OCI-LY1 (cell line): ENCODE measurements around the gene ABTB2.

ENCODE experiments used
- H2AFZ ChIP-seq: fragments of 200-600 bp; sonication (generic), shearing (Covaris generic); 2 replicates; pipeline ENCODE4 v1.6.0; 2014; ENCODE audit warnings: antibody characterized with exemption, mild to moderate bottlenecking, low read length
- H3F3A ChIP-seq: fragments of 200-600 bp; sonication (generic), shearing (Covaris generic); 2 replicates; pipeline ENCODE4 v1.6.0; 2014; ENCODE audit warnings: mild to moderate bottlenecking, antibody characterized with exemption, low read length, moderate library complexity; ENCODE audit not compliant: insufficient read depth
- H3K27ac ChIP-seq: fragments of 200-600 bp; sonication (generic); 2 replicates; pipeline ENCODE4 v1.5.1; 2014; ENCODE audit warnings: low read length, mixed run types, mild to moderate bottlenecking, low read depth; ENCODE audit not compliant: poor library complexity, severe bottlenecking
- H3K27me3 ChIP-seq: fragments of 200-600 bp; sonication (generic); 2 replicates; pipeline ENCODE4 v1.6.0; 2014; ENCODE audit warnings: antibody characterized with exemption, mild to moderate bottlenecking, low read length, moderate library complexity; ENCODE audit not compliant: insufficient read depth
- H3K36me3 ChIP-seq: fragments of 200-600 bp; sonication (generic); 2 replicates; pipeline ENCODE4 v1.6.1; 2014; ENCODE audit warnings: mild to moderate bottlenecking, antibody characterized with exemption, low read length, moderate library complexity, mixed read lengths; ENCODE audit not compliant: insufficient read depth
- H3K4me1 ChIP-seq: fragments of 200-600 bp; sonication (generic); 2 replicates; pipeline ENCODE4 v1.5.1; 2014; ENCODE audit warnings: mild to moderate bottlenecking, low read length, moderate library complexity; ENCODE audit not compliant: insufficient read depth, severe bottlenecking
- H3K4me2 ChIP-seq: fragments of 200-600 bp; sonication (generic), shearing (Covaris generic); 2 replicates; pipeline ENCODE4 v1.6.1; 2014; ENCODE audit warnings: low read length
- H3K4me3 ChIP-seq: fragments of 200-600 bp; sonication (generic); 2 replicates; pipeline ENCODE4 v1.5.1; 2014; ENCODE audit warnings: low read length, low read depth, mild to moderate bottlenecking, mixed read lengths; ENCODE audit not compliant: poor library complexity, severe bottlenecking
- H3K79me2 ChIP-seq: fragments of 200-600 bp; shearing (Covaris generic); 2 replicates; pipeline ENCODE4 v1.6.1; 2016; ENCODE audit warnings: mixed run types, low read length, mixed read lengths; ENCODE audit not compliant: insufficient read depth
- H3K9ac ChIP-seq: fragments of 200-600 bp; sonication (generic), shearing (Covaris generic); 2 replicates; pipeline ENCODE4 v1.6.1; 2014; ENCODE audit warnings: mild to moderate bottlenecking, low read length, mixed read lengths
- H3K9me2 ChIP-seq: fragments of 200-600 bp; sonication (generic), shearing (Covaris generic); 2 replicates; pipeline ENCODE4 v1.6.1; 2014; ENCODE audit warnings: low read depth, mild to moderate bottlenecking, low read length, mixed read lengths
- H3K9me3 ChIP-seq: fragments of 200-600 bp; shearing (Covaris generic); 2 replicates; pipeline ENCODE4 v1.6.1; 2014; ENCODE audit warnings: low read length, mixed read lengths
- H4K20me1 ChIP-seq: fragments of 200-600 bp; sonication (generic), shearing (Covaris generic); 2 replicates; pipeline ENCODE4 v1.6.0; 2016; ENCODE audit warnings: mild to moderate bottlenecking, low read length; ENCODE audit not compliant: insufficient read depth
- EZH2 ChIP-seq: fragments of 200-600 bp; sonication (generic), shearing (Covaris generic); IDR thresholded peaks from 2 replicates; pipeline ENCODE4 v1.8.0; 2017; ENCODE audit warnings: borderline replicate concordance, mixed run types, mild to moderate bottlenecking, antibody characterized with exemption, low read length, moderate library complexity, mixed read lengths
- TF ChIP-seq, protein P1 (sequence below): fragments of 200-600 bp; sonication (generic), shearing (Covaris generic); IDR thresholded peaks from 2 replicates; pipeline ENCODE4 v1.5.1; 2017; ENCODE audit warnings: mild to moderate bottlenecking, antibody characterized with exemption, low read length, moderate library complexity, mixed read lengths

ABTB2 gene

DNA sequence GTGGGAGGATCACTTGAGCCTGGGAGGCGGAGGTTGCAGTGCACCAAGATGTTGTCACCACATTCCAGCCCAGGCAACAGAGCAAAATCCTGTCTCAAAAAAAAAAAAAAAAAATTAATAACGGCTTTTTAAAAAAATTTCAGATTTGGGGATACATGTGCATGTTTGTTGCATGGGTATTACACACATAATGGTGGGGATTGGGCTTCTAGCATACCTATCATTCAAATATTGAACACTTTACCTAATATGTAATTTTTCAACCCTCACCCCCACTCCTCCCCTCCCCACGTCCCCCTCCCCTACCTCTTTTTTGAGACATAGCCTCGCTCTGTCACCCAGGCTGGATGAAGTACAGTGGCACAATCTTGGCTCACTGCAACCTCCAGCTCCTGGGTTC is 40.1 kb downstream of the ABTB2 start:
- Histone ChIP-seq H3K9me2 (no peaks in the 10 kb centered on the region), H3K27ac (no peak overlapping the region), H3K36me3 (no peaks in the 10 kb centered on the region), H3K79me2 (no peaks in the 10 kb centered on the region), H3K9ac (no peak overlapping the region), H3K4me1 (no peaks in the 10 kb centered on the region), H3K4me3 (no peak overlapping the region), H3F3A (no peaks in the 10 kb centered on the region), H3K4me2 (no peak overlapping the region), H4K20me1 (no peaks in the 10 kb centered on the region), H3K27me3 (no peaks in the 10 kb centered on the region), H3K9me3 (no peaks in the 10 kb centered on the region), H2AFZ (no peak overlapping the region)
- no peak for TF ChIP-seq EZH2
- TF ChIP-seq, protein P1, sequence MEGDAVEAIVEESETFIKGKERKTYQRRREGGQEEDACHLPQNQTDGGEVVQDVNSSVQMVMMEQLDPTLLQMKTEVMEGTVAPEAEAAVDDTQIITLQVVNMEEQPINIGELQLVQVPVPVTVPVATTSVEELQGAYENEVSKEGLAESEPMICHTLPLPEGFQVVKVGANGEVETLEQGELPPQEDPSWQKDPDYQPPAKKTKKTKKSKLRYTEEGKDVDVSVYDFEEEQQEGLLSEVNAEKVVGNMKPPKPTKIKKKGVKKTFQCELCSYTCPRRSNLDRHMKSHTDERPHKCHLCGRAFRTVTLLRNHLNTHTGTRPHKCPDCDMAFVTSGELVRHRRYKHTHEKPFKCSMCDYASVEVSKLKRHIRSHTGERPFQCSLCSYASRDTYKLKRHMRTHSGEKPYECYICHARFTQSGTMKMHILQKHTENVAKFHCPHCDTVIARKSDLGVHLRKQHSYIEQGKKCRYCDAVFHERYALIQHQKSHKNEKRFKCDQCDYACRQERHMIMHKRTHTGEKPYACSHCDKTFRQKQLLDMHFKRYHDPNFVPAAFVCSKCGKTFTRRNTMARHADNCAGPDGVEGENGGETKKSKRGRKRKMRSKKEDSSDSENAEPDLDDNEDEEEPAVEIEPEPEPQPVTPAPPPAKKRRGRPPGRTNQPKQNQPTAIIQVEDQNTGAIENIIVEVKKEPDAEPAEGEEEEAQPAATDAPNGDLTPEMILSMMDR = no peak

DNA sequence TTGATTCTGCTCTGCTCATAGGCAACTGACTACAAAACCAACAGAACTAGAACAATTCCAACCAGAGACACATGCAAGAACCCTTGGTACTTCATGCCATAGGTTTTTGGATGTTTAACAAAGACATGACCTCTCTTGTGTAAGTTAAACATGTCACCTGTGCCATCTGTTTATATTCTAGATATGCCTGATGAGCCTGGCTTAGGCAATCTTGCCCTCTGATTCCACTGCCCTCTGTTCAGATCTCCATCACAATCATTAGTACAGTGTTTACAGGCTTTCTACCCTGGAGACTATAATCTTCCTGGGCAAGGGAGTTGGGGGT is 40.8 kb downstream of the ABTB2 start:
- no peaks in the 10 kb centered on the region for H3F3A ChIP-seq
- no peak overlapping the region for H3K27ac ChIP-seq
- no peak overlapping the region for H3K4me3 ChIP-seq
- no peak overlapping the region for H2AFZ ChIP-seq
- no peaks in the 10 kb centered on the region for H3K27me3 ChIP-seq
- TF ChIP-seq, protein P1 = no peak
- no peak for TF ChIP-seq EZH2
- no peak overlapping the region for H3K9ac ChIP-seq
- H3K9me3 ChIP-seq = no peaks in the 10 kb centered on the region
- no peak overlapping the region for H3K4me2 ChIP-seq
- no peaks in the 10 kb centered on the region for H3K36me3 ChIP-seq
- H3K79me2 ChIP-seq = no peaks in the 10 kb centered on the region
- no peaks in the 10 kb centered on the region for H3K9me2 ChIP-seq
- no peaks in the 10 kb centered on the region for H4K20me1 ChIP-seq
- H3K4me1 ChIP-seq = no peaks in the 10 kb centered on the region

DNA sequence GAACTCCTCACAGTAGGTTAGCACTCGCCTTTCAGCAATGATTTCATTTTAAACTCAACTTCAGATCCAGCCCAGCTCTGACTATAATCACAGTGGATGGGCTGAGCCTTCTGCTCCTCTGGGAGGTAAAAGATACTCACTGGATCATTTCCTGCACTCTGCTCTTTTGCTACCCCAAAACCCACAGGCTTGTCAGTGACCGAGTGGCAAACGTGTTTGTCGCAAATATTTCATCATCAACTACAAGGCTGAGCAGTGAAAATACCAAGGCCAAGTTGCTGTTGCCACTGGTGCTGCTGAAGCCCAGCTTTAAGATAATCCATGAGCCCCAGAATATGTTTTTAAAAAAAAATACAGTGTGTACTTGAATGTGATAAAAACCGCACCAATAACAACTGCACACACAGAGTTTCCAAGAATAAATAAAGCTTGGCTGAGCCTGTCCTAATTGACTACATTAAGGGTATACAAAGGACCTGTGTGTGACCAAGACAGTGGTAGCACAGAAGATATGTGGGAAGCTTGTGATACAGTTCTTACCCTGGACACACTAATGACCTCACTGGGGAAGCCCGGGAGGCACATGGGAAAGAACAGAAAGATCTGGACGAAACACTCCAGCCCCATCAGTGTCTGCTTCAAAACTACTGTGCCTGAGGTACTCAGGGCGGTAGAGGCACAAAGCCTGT is 41.3 kb downstream of the ABTB2 start:
- Histone ChIP-seq H4K20me1 (no peaks in the 10 kb centered on the region), H3K9me3 (no peaks in the 10 kb centered on the region), H3K27ac (no peak overlapping the region), H3K9me2 (no peaks in the 10 kb centered on the region), H3K4me1 (no peaks in the 10 kb centered on the region), H3K9ac (no peak overlapping the region), H3K4me2 (no peak overlapping the region), H3K36me3 (no peaks in the 10 kb centered on the region), H2AFZ (no peak overlapping the region), H3F3A (no peaks in the 10 kb centered on the region), H3K27me3 (no peaks in the 10 kb centered on the region), H3K4me3 (no peak overlapping the region), H3K79me2 (no peaks in the 10 kb centered on the region)
- TF ChIP-seq, protein P1 = no peak
- TF ChIP-seq EZH2 = no peak
